ENCODE data around the gene CRADD. TPM values are rescaled to one million over a fixed set of nuclear protein-coding genes. Genes with fewer than 3 reads are reported as not detected.
A peak's percentile ranks its signal among the peaks of the same experiment; 100 is the strongest.
"Not testable (repeated sequence)": the region's sequence is repeated elsewhere in the genome, so short reads cannot be mapped to it uniquely, and the experiment has no call there.

The CRADD gene
- total RNA-seq, 2 donors from 2014 or later: 33.8 to 33.9 TPM

- no peak for ATAC-seq
- intact Hi-C loops (cut with DNase I): no loop called here
- DNase-seq: no peak
These were observed 22.3 kb downstream of the CRADD start for GRCh38 chr12:93699271-93700145.

GRCh38 chr12:93702707-93703315 is 25.6 kb downstream of the CRADD start:
- no peak for ATAC-seq
- intact Hi-C loops (cut with DNase I): no loop called here
- no peak for DNase-seq

GRCh38 chr12:93704122-93704521 is 26.9 kb downstream of the CRADD start:
- intact Hi-C loops (cut with DNase I): no loop called here
- DNase-seq (no peak), ATAC-seq (no peak)

GRCh38 chr12:93704625-93705024 is 27.4 kb downstream of the CRADD start:
- ATAC-seq: no peak
- no peak for DNase-seq
- intact Hi-C loops (cut with DNase I): no loop called here

- intact Hi-C loops (cut with DNase I): no loop called here
- ATAC-seq: no peak
- DNase-seq: no peak
These were observed 28.1 kb downstream of the CRADD start for GRCh38 chr12:93705237-93705636.

- peak in 1 of 2 donors; percentile 28 for ATAC-seq
- intact Hi-C loops (cut with DNase I): no loop called here
- DNase-seq: no peak
These were observed 29.2 kb downstream of the CRADD start for GRCh38 chr12:93706387-93706786.

- DNase-seq (no peak), ATAC-seq (no peak)
- intact Hi-C loops (cut with DNase I): no loop called here
These were observed 29.6 kb downstream of the CRADD start for GRCh38 chr12:93706824-93707223.

GRCh38 chr12:93707836-93708235 is 30.7 kb downstream of the CRADD start:
- intact Hi-C loops (cut with DNase I): no loop called here
- no peak for DNase-seq
- ATAC-seq: no peak

GRCh38 chr12:93708952-93709351 is 31.8 kb downstream of the CRADD start:
- no peak for ATAC-seq
- intact Hi-C loops (cut with DNase I): no loop called here
- DNase-seq: no peak

GRCh38 chr12:93709386-93709785 is 32.2 kb downstream of the CRADD start:
- intact Hi-C loops (cut with DNase I): no loop called here
- ATAC-seq (no peak), DNase-seq (no peak)

- ATAC-seq (no peak), DNase-seq (no peak)
- intact Hi-C loops (cut with DNase I): no loop called here
These were observed 33.4 kb downstream of the CRADD start for GRCh38 chr12:93710574-93710926.

- DNase-seq; ATAC-seq; intact Hi-C loops (cut with DNase I): not testable (repeated sequence)
These were observed 34.3 kb downstream of the CRADD start for GRCh38 chr12:93711502-93711901.

- ATAC-seq (no peak), DNase-seq (no peak)
These were observed 35.0 kb downstream of the CRADD start for GRCh38 chr12:93712200-93712599.

GRCh38 chr12:93713060-93713459 is 35.9 kb downstream of the CRADD start:
- DNase-seq (no peak), ATAC-seq (peak in 1 of 2 donors; percentile 53)
- intact Hi-C loops (cut with DNase I): no loop called here

More at GRCh38 chr12:93712200-93712599, 35.0 kb downstream of the CRADD start:
- intact Hi-C loops (cut with DNase I): no loop called here

- intact Hi-C loops (cut with DNase I): no loop called here
- no peak for ATAC-seq
- DNase-seq: no peak
These were observed 36.6 kb downstream of the CRADD start for GRCh38 chr12:93713800-93714199.

- DNase-seq (no peak), ATAC-seq (peak; percentile 68 to 70)
- intact Hi-C loops (cut with DNase I): no loop called here
These were observed 37.2 kb downstream of the CRADD start for GRCh38 chr12:93714382-93714781.

- no peak for ATAC-seq
- DNase-seq: no peak
- intact Hi-C loops (cut with DNase I): no loop called here
These were observed 42.5 kb downstream of the CRADD start for GRCh38 chr12:93719710-93720109.

GRCh38 chr12:93720559-93720958 is 43.4 kb downstream of the CRADD start:
- DNase-seq: no peak
- no peak for ATAC-seq
- intact Hi-C loops (cut with DNase I): no loop called here

GRCh38 chr12:93722179-93722578 is 45.0 kb downstream of the CRADD start:
- intact Hi-C loops (cut with DNase I): no loop called here
- DNase-seq: no peak
- no peak for ATAC-seq

GRCh38 chr12:93722835-93723567 is 45.8 kb downstream of the CRADD start:
- intact Hi-C loops (cut with DNase I): no loop called here
- ATAC-seq (no peak), DNase-seq (no peak)
